Activated CD4-positive, alpha-beta T cell treated with anti-CD3 and anti-CD28 coated beads, Interleukin-2, Interleukin-6, amounts not matched to agents 100 ng/mL and 50 ng/mL, durations not matched to agents 16 hours and 8 hours (primary cell): Measurements from ENCODE around the gene FAAP100.

Experiments
- DNase-seq: peaks from one replicate; pipeline ENCODE4 v3.0.0-alpha.2; 2020

FAAP100 gene

DNA sequence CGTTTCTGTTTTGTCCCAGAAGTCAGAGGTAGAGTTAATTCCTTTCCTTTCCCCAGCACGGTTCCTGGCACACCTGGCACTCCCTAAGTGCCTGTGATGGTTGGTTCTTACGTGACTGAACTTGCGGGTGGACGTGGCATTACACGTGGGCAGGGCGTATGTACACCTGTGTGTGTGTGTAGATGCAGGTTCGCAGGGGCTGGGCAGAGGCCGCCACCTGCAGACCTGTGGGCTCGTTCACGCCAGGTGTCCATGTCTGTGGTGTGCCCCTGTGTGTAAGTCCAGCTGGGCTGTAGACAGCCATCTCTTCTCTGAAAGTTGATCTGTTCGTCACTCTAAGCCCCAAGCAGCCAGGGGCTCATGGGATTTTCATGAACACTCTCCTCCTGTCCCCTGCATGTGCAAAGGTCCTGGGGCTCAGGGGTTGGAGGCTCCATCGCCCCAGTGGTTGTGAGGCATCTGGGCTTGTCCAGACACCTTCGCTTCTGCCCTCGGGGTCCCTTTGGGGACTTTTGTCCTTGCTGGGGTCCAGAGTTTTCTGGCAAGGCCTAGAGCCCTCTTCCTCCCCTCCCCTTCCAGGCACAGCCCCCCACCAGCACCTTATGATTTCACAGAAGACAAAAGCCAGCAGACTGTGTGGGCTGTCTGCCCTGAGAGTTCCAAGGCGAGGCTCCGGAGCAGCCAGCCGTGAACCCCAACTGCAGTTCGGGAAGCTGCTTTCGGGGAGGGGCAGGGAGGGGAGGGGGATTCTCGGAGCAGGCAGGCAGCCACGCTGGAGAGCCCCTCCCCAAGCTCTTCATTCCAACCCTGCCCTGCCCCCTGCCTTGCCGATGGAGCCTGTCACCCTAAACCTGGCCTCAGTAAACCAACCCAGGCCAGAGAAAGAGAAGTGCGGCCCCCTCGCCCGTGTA lies 29.4 kb downstream of the FAAP100 start:
- DNase-seq, result no peak

DNA sequence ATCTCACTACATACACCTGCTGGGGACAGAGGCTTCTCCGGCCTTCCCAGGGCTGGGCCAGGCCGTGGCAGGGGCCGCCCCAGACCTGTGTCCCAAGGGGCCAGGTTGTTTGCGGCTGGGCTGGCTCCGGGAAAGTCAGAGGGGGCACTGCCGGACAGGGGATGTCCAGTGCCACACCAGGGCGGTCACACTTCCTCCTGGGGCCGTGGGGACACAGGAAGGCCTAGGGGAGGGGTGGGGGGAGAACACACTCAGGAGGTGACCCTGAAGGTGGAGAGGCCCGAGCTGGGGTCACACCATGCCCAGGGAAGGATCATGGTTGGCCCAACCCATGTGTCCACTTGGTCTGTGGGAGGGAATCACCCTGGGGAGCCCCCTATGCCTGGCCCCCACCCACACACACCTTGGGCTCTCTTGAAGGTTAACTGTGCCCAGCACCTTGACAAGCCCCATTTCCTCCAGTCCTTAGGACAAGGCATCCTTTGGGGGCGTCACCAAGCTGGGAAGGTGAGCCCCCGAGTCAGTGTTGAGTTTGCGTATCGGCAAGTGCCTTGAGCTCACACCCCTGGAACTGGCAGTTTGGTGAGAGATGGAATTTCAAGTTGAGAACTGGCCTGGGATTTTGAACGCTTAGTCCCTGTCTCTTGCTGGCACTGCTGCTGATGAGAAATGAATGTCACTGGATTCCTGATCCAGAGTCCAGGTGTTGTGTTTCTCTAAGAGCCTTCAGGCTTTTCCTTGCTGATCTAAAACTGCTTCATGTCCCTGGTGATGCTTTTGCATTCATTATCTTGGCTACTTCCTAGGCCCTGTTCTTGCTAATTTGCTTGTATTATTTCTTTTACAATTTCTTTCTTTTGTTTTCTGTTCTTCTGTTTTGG lies 31.9 kb downstream of the FAAP100 start:
- no peak for DNase-seq

DNA sequence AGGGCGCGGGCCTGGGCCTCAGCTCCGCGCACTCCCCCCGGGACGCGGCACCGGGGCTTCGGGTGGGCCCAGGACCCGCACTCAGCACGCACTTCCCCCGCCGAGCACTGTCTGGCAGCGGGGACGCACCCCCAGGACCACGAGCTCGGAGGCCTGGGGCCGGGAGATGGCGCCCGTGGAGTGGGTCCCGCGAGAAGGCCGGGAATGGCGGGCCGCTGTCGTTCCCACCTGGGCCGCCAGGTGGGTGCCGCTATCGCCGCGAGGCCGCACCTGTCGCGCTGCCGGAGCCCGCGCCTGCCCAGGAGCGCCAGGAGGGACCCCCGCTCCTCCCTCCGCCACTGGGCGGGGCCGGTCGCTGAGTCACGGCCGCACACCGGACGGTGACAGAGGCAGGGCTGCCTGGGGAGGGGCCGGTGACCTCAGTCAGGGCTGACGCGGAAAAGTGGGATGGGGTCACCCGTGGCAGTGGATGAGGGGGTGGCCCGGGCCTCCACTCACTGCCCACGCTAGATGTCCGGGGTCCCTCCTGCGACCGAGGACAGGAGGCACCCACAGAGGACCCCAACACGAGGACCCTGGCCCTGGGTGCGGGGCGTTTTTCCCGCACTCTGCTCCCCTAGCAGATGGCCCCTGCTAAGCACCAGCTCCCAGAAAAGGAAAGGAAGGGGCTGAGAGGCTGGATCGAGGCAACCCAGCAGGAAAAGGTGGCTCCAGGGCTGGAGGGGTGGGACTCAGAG lies 32.7 kb downstream of the FAAP100 start:
- DNase-seq, result peak; percentile 62

GRCh38 chr17:81518785-81519283 lies 33.3 kb downstream of the FAAP100 start:
- DNase-seq, result peak; percentile 51

- no peak for DNase-seq
Measured at GRCh38 chr17:81518113-81518784, 33.9 kb downstream of the FAAP100 start.

- no peak for DNase-seq
Measured at GRCh38 chr17:81517339-81518112, 34.6 kb downstream of the FAAP100 start.

GRCh38 chr17:81517009-81517338 lies 35.2 kb downstream of the FAAP100 start:
- DNase-seq, result no peak

DNA sequence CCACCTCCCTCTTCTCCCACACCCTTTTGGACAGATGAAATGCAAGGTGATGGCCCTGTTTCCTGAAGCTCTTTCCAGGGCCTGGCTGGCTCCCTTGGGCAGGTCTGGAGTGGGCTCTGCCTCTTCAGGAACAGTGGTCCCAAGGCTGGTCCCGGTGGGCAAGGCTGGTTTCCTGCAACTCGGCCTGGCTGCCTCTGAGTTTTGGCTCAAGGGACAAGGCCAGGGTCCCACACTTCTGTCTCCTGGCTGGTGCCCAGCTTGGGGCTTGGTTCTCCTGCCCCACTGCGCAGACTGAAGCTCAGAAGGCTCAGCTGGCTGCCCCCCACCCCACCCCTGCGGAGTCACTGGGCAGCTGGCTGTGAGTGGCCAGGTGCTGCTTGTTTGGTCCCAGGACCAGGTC lies 35.7 kb downstream of the FAAP100 start:
- DNase-seq, result no peak

GRCh38 chr17:81515530-81516041 lies 36.6 kb downstream of the FAAP100 start:
- no peak for DNase-seq

- peak; percentile 84 for DNase-seq
Measured at GRCh38 chr17:81514739-81515529, 37.2 kb downstream of the FAAP100 start.

GRCh38 chr17:81514489-81514738 lies 37.7 kb downstream of the FAAP100 start:
- no peak for DNase-seq

- peak; percentile 70 for DNase-seq
Measured at GRCh38 chr17:81513753-81514488, 38.2 kb downstream of the FAAP100 start.

- peak; percentile 77 for DNase-seq
Measured at GRCh38 chr17:81513372-81513752, 38.8 kb downstream of the FAAP100 start.

GRCh38 chr17:81512562-81513371 lies 39.4 kb downstream of the FAAP100 start, which contains the start of gene ACTG1:
TSS of gene ACTG1 (minus strand) at chr17:81512799. CDS start at chr17:81512354, 445 bp downstream.
- DNase-seq, result peak; percentile 97

- DNase-seq, result peak; percentile 65
Measured at GRCh38 chr17:81511804-81512561, 40.2 kb downstream of the FAAP100 start.

DNA sequence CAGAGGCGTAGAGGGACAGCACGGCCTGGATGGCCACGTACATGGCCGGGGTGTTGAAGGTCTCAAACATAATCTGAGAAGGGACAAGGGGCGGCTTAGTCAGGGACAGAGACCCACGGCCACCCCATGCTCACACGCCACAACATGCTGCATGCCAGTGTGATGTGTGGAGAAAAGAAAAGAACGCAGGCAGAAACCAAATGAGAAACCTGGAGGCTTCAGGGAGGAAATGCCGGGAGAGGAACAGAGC lies 40.7 kb downstream of the FAAP100 start:
- DNase-seq, result no peak

DNA sequence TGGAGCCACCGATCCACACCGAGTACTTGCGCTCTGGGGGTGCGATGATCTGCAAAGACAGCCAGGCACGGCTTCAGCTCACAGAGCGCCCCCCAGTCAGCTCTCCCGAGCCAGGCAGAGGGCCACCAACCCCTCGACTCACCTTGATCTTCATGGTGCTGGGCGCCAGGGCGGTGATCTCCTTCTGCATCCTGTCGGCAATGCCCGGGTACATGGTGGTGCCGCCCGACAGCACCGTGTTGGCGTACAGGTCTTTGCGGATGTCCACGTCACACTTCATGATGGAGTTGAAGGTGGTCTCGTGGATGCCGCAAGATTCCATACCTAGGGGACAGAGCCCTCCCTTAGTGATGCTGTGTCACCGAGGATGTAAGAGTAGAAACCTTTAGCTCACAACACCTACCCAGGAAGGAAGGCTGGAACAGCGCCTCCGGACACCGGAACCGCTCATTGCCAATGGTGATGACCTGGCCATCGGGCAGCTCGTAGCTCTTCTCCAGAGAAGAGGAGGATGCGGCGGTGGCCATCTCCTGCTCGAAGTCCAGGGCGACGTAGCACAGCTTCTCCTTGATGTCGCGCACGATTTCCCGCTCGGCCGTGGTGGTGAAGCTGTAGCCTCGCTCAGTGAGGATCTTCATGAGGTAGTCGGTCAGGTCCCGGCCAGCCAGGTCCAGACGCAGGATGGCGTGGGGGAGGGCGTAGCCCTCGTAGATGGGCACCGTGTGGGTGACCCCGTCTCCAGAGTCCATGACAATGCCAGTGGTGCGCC lies 41.2 kb downstream of the FAAP100 start:
- DNase-seq, result peak; percentile 51
